ENCODE measurements around the gene BCAS3.

- TF ChIP-seq, protein P1, sequence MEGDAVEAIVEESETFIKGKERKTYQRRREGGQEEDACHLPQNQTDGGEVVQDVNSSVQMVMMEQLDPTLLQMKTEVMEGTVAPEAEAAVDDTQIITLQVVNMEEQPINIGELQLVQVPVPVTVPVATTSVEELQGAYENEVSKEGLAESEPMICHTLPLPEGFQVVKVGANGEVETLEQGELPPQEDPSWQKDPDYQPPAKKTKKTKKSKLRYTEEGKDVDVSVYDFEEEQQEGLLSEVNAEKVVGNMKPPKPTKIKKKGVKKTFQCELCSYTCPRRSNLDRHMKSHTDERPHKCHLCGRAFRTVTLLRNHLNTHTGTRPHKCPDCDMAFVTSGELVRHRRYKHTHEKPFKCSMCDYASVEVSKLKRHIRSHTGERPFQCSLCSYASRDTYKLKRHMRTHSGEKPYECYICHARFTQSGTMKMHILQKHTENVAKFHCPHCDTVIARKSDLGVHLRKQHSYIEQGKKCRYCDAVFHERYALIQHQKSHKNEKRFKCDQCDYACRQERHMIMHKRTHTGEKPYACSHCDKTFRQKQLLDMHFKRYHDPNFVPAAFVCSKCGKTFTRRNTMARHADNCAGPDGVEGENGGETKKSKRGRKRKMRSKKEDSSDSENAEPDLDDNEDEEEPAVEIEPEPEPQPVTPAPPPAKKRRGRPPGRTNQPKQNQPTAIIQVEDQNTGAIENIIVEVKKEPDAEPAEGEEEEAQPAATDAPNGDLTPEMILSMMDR (conservative IDR thresholded peaks at IDR 0.05) = no peak
- no peak for TF ChIP-seq ZFX (IDR thresholded peaks at IDR 0.05)
Observed at GRCh38 chr17:61412860-61413660, 735.4 kb downstream of the BCAS3 start.

Measured in C4-2B (cell line).